ENCODE results near the gene KCNMA1. TPM values are rescaled to one million over a fixed set of nuclear protein-coding genes. Genes with fewer than 3 reads are reported as not detected.

Gene KCNMA1
- total RNA-seq, 3 donors from 2014 or later: 0.10 to 0.60 (median 0.18) TPM

DNA sequence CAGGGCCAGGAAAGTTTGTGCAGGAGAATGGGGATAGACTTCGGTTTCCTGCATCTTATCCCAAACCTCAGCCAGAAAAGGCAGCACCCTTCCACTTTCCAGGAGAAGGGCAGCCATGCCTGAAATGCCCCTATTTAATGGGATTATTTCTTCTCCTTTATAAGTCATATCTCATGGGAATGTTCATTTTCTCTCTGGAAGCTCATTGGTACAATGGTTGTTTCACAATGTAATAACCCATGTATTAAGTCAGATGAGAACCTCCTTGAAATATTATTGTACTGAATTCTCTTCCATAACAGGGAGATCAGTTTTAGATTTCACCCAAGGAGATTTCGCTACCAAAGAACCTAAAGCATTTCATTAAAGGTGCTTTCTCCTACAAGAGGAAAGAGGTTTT lies 457.5 kb downstream of the KCNMA1 start:
- H3K4me3 Mint-ChIP-seq: no peak overlapping the region
- no peaks in the 10 kb centered on the region for H3K36me3 Mint-ChIP-seq (ENCODE audit: insufficient read depth)
- H3K27me3 Mint-ChIP-seq (ENCODE audit: low read depth): peaks cover 2% of the 10 kb centered on the region
- no peak for DNase-seq
- ATAC-seq: peak in 1 of 2 donors; percentile 18
- no peaks in the 10 kb centered on the region for H3K4me1 Mint-ChIP-seq (ENCODE audit: low read depth)
- H3K9me3 Mint-ChIP-seq: no peaks in the 10 kb centered on the region

DNA sequence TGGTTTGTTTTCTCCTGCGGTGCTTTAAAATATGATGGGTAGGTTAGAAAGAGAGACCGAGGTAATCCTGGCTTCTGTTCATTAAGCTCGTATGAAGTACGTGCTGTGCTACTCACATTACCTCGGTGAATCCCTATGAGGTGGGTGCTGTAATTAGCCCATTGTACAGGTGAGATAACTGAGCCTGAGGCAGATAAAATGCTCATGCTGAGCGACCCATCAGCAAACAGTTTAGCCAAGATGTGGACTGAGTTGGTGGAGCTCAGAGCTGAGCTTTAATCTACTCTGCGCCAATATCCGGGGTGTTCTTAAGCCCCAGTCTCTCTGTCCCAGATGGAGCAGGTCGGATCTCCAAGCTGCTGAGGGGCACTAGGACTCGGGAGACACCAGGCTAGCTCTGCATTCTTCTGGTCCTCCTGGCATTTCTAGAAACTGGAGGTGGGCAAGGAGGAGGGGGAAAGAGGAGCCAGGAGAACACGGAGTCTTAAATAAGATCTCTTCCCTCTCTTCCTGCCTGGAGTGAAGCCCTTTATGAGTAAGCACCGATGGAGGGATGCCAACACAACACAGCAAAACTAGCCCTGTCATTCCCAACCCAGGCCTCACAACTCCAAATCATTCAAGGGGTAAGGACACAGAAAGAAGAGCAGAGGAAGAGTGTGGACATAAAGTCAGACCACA lies 458.5 kb downstream of the KCNMA1 start:
- Mint-ChIP-seq H3K27me3 (ENCODE audit: low read depth) (peaks cover 2% of the 10 kb centered on the region), H3K9me3 (no peaks in the 10 kb centered on the region), H3K36me3 (ENCODE audit: insufficient read depth) (no peaks in the 10 kb centered on the region), H3K4me1 (ENCODE audit: low read depth) (no peaks in the 10 kb centered on the region), H3K4me3 (no peak overlapping the region)
- ATAC-seq (peak in 1 of 2 donors; percentile 23), DNase-seq (no peak)

DNA sequence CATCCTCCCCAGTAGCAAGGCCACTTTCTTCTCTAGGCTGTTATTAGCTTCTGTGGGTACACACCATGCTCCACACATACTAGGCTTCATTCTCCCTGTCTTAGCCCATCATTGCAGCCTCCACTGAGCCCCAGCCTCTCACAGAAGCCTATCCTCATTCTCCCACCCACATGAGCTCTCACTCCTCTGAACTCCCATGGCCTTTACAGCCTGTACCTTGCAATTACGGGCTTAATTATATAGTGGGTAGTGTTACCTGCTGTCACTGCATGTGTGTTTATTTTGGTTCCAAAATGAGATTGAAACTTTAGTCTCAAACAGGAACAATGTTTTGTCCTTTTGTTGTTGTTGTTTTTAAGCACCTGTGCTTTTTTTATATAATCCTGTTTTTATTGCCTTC lies 460.0 kb downstream of the KCNMA1 start:
- no peak for DNase-seq
- H3K4me3 Mint-ChIP-seq: no peak overlapping the region
- no peak for ATAC-seq
- no peaks in the 10 kb centered on the region for H3K4me1 Mint-ChIP-seq (ENCODE audit: low read depth)
- H3K9me3 Mint-ChIP-seq: no peaks in the 10 kb centered on the region
- H3K36me3 Mint-ChIP-seq (ENCODE audit: insufficient read depth): no peaks in the 10 kb centered on the region
- peaks cover 2% of the 10 kb centered on the region for H3K27me3 Mint-ChIP-seq (ENCODE audit: low read depth)

DNA sequence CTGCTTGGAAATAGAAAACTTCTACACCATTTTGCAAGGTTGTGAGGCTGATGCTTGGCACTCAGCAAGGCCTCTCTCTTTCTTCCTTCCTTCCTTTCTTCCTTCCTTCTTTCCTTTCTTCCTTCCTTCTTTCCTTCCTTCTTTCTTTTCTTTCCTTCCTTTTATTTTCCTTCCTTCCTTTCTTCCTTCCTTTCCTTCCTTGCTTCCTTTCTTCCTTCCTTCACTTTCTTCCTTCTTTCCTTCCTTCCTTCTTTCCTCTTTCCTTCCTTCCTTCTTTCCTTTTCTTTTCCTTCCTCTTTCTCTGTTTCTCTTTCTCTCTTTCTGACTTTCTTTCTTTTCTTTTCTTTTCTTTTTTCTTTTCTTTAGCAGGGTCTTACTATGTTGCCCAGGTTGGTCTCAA lies 460.4 kb downstream of the KCNMA1 start:
- H3K36me3 Mint-ChIP-seq (ENCODE audit: insufficient read depth): no peaks in the 10 kb centered on the region
- ATAC-seq (no peak), DNase-seq (no peak)
- H3K4me1 Mint-ChIP-seq (ENCODE audit: low read depth): no peaks in the 10 kb centered on the region
- H3K4me3 Mint-ChIP-seq: no peak overlapping the region
- H3K27me3 Mint-ChIP-seq (ENCODE audit: low read depth): peaks cover 2% of the 10 kb centered on the region
- no peaks in the 10 kb centered on the region for H3K9me3 Mint-ChIP-seq

DNA sequence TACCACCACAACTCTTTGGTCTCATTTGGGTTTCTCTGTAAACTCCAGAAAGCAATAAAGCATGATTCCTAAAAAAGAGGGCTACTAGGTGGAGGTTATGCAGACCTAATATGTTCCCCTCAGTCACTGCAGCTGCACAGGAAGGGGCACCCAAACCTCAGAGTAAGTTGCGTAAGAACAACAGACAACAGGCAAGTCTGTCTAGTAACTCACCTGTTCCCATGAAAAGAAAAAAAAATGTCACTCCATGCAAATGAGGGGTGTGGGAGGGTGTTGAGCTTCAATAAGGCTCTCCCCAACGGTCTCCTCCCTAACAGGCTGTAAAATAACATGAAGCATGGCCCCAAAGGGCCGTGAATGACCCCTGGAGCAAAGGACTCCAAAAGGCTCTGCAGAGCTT lies 461.4 kb downstream of the KCNMA1 start:
- DNase-seq: no peak
- no peak for ATAC-seq
- peaks cover 2% of the 10 kb centered on the region for H3K27me3 Mint-ChIP-seq (ENCODE audit: low read depth)
- no peaks in the 10 kb centered on the region for H3K9me3 Mint-ChIP-seq
- H3K4me1 Mint-ChIP-seq (ENCODE audit: low read depth): no peaks in the 10 kb centered on the region
- no peaks in the 10 kb centered on the region for H3K36me3 Mint-ChIP-seq (ENCODE audit: insufficient read depth)
- no peak overlapping the region for H3K4me3 Mint-ChIP-seq

DNA sequence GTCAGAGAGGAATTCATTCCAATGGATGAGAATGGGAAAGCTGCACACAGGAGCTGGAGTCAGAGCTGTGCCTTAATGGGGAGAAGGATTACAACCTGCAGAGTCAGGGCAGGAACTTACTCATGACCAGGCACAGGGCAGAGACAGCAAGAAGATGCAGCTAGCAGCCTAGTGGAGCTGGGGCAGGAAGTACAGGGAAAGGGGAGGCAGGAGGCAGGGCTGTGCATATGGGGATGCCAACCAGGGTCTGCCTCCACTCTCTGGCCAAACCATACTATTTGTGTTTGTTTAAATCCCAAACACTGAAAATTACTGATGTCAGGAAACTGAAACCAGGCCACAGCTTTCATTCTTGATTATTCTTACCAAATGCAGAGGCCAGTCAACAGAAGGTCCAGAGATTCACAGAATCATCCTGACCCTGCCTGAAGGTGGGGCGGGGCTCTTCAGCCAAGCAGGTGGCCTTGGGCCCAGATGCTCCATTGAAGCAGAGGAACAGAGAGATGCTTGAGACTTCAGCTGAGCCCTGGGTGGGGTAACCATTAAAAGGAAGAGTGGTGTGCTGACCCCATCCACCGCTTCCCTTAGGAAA lies 461.9 kb downstream of the KCNMA1 start:
- H3K27me3 Mint-ChIP-seq (ENCODE audit: low read depth): peaks cover 2% of the 10 kb centered on the region

DNA sequence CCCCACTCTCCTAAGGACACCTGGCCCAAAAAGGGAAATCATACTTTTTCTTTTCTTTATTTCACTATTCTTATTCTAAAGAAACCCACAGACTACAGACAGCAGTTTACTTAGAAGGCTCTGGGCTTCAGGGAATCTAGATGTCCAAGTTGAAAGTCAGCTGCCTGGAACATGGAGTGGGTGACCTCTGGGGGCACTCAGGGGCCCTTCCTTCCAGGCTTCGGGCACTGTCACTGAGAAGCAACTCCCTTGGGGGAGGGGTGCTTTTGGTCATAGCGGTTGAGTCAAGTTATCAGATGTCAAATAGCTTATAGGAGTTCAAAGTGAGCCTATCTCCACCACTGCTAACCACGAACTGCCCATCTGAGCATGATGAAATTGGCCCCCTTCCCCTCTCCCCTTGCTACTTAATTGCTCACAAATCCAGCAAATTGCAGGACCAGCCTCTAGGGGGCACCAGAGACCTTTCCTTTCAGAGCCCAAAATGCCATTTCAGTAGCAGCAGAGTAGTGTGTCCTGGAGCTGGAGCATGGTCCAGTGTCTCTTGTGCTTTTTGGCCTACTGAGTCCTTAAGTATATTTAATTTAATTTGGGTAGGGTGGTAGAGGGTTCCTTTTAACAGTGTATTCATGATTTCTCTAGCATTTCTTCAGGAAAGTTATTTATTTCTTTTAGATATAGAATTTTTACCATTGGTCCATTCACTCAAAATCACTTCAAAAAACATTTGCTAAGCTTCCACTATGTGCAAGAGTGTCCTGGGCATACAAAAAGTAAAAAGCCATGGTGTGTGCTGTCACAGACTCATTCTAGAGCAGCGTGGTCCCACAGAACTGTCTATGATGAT lies 463.8 kb downstream of the KCNMA1 start:
- ATAC-seq (peak in 1 of 2 donors; percentile 57), DNase-seq (peak; percentile 57)
- Mint-ChIP-seq H3K27me3 (ENCODE audit: low read depth) (peaks cover under 1% of the 10 kb centered on the region), H3K36me3 (ENCODE audit: insufficient read depth) (no peaks in the 10 kb centered on the region), H3K9me3 (no peaks in the 10 kb centered on the region), H3K4me1 (ENCODE audit: low read depth) (no peaks in the 10 kb centered on the region), H3K4me3 (no peak overlapping the region)

More for the DNA sequence above, 461.9 kb downstream of the KCNMA1 start:
- H3K9me3 Mint-ChIP-seq: no peaks in the 10 kb centered on the region
- no peaks in the 10 kb centered on the region for H3K36me3 Mint-ChIP-seq (ENCODE audit: insufficient read depth)
- ATAC-seq (no peak), DNase-seq (no peak)
- H3K4me1 Mint-ChIP-seq (ENCODE audit: low read depth): no peaks in the 10 kb centered on the region
- H3K4me3 Mint-ChIP-seq: no peak overlapping the region

DNA sequence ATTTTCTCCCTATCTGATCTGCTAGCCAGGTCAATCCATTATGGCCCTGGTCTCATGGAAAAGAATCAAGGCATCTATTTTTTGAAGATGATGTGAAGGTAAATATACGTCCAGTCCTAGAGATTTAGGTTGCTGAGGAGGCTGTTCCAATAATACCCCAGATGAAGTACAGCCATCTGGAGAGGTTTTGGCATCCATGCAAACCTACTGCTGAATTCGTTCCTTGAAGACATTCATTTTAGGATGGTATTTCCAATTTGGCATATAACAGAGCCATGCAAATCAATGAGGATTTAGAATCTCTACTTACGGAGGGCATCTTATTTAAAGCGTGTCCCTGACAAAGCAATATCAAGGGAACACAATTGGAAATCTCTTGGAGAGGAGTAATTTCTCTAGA lies 465.5 kb downstream of the KCNMA1 start:
- Mint-ChIP-seq H3K4me3 (no peak overlapping the region), H3K36me3 (ENCODE audit: insufficient read depth) (no peaks in the 10 kb centered on the region), H3K27me3 (ENCODE audit: low read depth) (peaks cover 6% of the 10 kb centered on the region), H3K4me1 (ENCODE audit: low read depth) (no peaks in the 10 kb centered on the region), H3K9me3 (no peaks in the 10 kb centered on the region)
- ATAC-seq (no peak), DNase-seq (no peak)

DNA sequence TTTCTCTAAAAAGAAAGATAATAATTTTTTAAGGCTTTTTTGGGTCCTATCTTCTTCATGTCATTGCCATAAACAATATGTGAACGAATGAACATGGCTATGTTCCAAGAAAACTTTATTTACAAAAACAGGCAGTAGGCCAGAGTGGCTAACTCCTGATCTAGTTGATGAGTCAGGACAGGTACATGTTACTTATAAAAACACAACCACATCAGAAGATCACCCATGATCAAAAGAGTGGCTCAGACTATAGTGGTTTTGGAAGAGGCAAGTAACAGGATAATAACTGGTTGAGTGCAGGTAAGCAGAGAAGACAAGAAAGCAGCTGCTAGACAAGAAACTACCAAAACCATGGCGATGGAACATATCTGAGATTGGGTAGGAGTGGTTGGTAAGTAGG lies 468.7 kb downstream of the KCNMA1 start:
- Mint-ChIP-seq H3K27me3 (ENCODE audit: low read depth) (peaks cover 18% of the 10 kb centered on the region), H3K36me3 (ENCODE audit: insufficient read depth) (no peaks in the 10 kb centered on the region), H3K4me1 (ENCODE audit: low read depth) (peaks cover 4% of the 10 kb centered on the region), H3K4me3 (no peak overlapping the region), H3K9me3 (no peaks in the 10 kb centered on the region)
- ATAC-seq: no peak
- no peak for DNase-seq

DNA sequence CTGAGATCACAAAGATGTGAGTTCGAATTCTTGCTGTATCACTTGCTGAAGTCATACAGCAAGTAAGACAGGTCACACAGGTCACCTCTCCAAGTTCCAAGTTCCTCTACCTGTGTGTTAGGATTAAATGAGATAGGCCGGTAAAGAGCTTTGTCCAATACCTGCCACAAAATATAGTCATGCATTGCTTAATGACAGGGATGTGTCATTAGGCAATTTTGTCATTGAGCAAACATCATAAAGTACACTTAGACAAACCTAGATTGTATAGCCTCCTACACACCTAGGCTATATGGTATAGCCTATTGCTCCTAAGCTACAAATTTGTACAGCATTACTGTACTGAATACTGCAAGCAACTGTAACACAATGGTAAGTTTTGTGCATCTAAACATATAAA lies 469.4 kb downstream of the KCNMA1 start:
- ATAC-seq: no peak
- Mint-ChIP-seq H3K4me3 (no peak overlapping the region), H3K9me3 (no peaks in the 10 kb centered on the region), H3K27me3 (ENCODE audit: low read depth) (peaks cover 24% of the 10 kb centered on the region), H3K36me3 (ENCODE audit: insufficient read depth) (no peaks in the 10 kb centered on the region), H3K4me1 (ENCODE audit: low read depth) (peaks cover 4% of the 10 kb centered on the region)
- DNase-seq: no peak

DNA sequence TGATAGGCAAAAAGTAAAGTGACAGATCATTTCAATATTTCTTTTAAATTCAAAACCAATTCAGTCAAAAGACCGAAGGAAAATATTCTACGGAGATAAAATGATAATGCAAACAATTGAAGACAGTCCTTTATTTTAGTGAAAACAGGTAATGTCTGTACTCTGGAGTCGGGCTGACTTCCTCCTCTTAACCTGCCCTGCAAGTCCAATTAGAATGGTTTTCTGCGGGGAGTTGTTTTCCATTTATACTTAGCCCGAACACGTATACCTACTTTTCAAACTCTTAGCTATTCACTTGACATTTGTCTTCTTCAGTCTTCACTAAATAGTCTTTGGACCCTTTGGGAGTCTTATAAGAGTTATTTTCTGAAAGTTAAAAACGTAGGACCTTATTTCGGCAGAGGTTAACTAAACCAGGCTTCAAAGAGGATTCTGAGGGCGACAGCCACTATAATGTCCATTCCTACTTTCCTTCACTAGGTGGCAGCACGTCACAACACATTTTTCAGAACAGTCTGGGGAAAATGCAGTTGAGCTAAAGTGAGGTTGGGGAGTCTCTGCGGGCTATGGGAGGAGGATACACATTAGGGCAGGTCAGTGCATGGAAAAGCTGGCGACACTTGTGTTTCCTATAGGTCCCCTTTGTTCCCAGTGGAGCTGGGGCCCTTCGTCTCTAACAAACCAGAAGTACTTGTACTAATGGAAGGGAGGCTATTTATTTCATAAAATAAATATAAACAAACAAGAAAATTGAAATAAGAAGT lies 472.0 kb downstream of the KCNMA1 start:
- Mint-ChIP-seq H3K27me3 (ENCODE audit: low read depth) (peaks cover 24% of the 10 kb centered on the region), H3K4me1 (ENCODE audit: low read depth) (peaks cover 4% of the 10 kb centered on the region), H3K4me3 (peak overlapping the region; percentile 38), H3K36me3 (ENCODE audit: insufficient read depth) (no peaks in the 10 kb centered on the region), H3K9me3 (no peaks in the 10 kb centered on the region)
- DNase-seq (no peak), ATAC-seq (peak; percentile 51 to 62)

DNA sequence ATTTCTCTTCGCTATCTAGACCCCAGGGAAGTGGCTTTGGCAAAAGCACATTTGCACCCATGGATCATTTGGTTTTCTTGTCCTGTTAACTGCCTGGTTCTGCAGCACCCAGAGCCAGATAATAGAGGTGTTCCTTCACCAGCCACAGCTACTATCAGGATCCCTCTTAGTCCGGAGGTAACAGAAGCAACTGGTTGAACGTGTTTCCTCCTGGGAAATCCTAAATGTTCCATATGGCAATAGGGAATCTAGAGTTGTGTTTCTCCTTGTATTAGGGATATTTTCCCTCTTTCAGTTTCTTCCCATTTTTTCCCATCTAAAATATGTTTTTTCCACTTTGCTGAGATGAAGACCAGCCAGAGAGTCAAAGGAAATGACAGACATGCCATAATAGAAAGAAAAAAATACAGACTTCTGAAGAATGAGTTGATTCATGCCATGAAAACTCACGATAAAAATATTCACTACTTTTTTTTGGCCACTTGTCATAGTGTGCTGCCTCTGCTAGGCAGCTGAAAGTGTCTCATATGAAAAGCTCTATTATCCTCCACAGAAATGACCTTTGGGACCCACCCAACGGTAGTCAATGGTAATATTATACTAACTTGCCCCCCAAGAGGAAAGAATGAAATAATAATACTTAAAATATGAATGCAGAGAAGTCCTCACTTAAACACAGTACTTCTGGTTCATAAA lies 472.8 kb downstream of the KCNMA1 start:
- no peak overlapping the region for H3K4me3 Mint-ChIP-seq
- H3K9me3 Mint-ChIP-seq: no peaks in the 10 kb centered on the region
- H3K36me3 Mint-ChIP-seq (ENCODE audit: insufficient read depth): no peaks in the 10 kb centered on the region
- DNase-seq (no peak), ATAC-seq (no peak)
- peaks cover 24% of the 10 kb centered on the region for H3K27me3 Mint-ChIP-seq (ENCODE audit: low read depth)
- peaks cover 4% of the 10 kb centered on the region for H3K4me1 Mint-ChIP-seq (ENCODE audit: low read depth)

DNA sequence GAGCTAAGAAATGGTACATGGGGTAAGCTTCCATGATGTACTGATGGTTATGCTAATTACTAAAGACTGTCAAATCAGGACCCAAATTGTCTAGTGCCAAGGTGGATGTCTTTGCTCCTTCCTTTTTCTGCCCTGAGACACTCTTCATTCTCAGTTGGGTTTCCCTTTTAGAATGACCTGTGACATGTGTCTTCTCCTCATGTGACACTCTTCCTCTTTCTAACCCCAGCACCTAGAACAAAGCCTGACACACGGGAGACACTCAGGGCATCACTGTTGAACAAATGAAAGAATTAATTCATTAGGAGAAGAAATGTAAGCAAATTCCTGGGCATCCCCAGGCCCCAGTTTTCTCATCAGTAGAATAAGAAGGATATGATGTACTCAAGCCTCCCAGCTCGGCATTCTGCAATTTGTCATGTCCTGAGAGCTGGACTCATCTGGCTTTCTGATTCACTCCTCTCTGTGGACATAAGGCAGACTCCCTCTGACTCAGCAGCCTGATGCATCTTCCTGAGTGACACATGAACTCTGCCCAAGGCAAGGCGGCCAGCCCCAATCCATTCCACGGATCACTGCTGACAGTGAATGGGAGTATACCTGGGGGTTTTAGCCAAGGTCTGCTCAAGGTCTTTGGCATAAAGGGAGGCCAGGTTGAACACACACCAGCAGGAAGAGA lies 473.8 kb downstream of the KCNMA1 start:
- Mint-ChIP-seq H3K9me3 (no peaks in the 10 kb centered on the region), H3K36me3 (ENCODE audit: insufficient read depth) (no peaks in the 10 kb centered on the region), H3K27me3 (ENCODE audit: low read depth) (peaks cover 24% of the 10 kb centered on the region), H3K4me3 (no peak overlapping the region), H3K4me1 (ENCODE audit: low read depth) (peaks cover 4% of the 10 kb centered on the region)
- DNase-seq: no peak
- no peak for ATAC-seq
